CD4-positive, alpha-beta T cell treated with Interleukin-17A for 4 hours (primary cell): ENCODE measurements around the gene LEFTY2.
A peak's percentile ranks its signal among the peaks of the same experiment; 100 is the strongest.

Experiments
- DNase-seq: peaks from one replicate; pipeline ENCODE4 v3.0.0-alpha.2; 2020; ENCODE audit warnings: mixed read lengths

Gene LEFTY2

GRCh38 chr1:225928186-225929175, 12.5 kb downstream of the LEFTY2 start:
- peak; percentile 54 for DNase-seq

- no peak for DNase-seq
These were observed 14.4 kb downstream of the LEFTY2 start for GRCh38 chr1:225926551-225927113.

- DNase-seq: peak; percentile 95
These were observed 17.1 kb downstream of the LEFTY2 start, which contains the start of gene PYCR2 for GRCh38 chr1:225923692-225924555. Gene PYCR2, minus strand, starts transcription at chr1:225924250. Its CDS starts 140 bp downstream, at chr1:225924110.

- no peak for DNase-seq
These were observed 17.7 kb downstream of the LEFTY2 start for GRCh38 chr1:225923381-225923691.

- DNase-seq: no peak
These were observed 19.0 kb downstream of the LEFTY2 start for GRCh38 chr1:225921734-225922709.

- DNase-seq: peak; percentile 63
These were observed 21.1 kb downstream of the LEFTY2 start for GRCh38 chr1:225919906-225920305.

- no peak for DNase-seq
These were observed 22.7 kb downstream of the LEFTY2 start for GRCh38 chr1:225918280-225918679.

- DNase-seq: no peak
These were observed 23.5 kb downstream of the LEFTY2 start for GRCh38 chr1:225917536-225917935.

GRCh38 chr1:225917101-225917500, 23.9 kb downstream of the LEFTY2 start:
- DNase-seq: no peak

GRCh38 chr1:225915538-225915991, 25.5 kb downstream of the LEFTY2 start:
- DNase-seq: no peak

- no peak for DNase-seq
These were observed 26.1 kb downstream of the LEFTY2 start for GRCh38 chr1:225914947-225915346.

- no peak for DNase-seq
These were observed 26.6 kb downstream of the LEFTY2 start for GRCh38 chr1:225914391-225914790.

GRCh38 chr1:225911191-225912130, 29.6 kb downstream of the LEFTY2 start:
- peak; percentile 86 for DNase-seq

GRCh38 chr1:225909477-225909876, 31.5 kb downstream of the LEFTY2 start:
- no peak for DNase-seq

GRCh38 chr1:225908773-225909172, 32.2 kb downstream of the LEFTY2 start:
- DNase-seq: no peak

GRCh38 chr1:225908013-225908640, 32.9 kb downstream of the LEFTY2 start:
- no peak for DNase-seq

- no peak for DNase-seq
These were observed 33.7 kb downstream of the LEFTY2 start for GRCh38 chr1:225907341-225907740.

GRCh38 chr1:225906467-225906866, 34.6 kb downstream of the LEFTY2 start:
- DNase-seq: no peak

- DNase-seq: no peak
These were observed 37.4 kb downstream of the LEFTY2 start for GRCh38 chr1:225903623-225904022.
